GM18505 (cell line): ENCODE data around the gene SUZ12.
"Not testable (repeated sequence)": the region's sequence is repeated elsewhere in the genome, so short reads cannot be mapped to it uniquely, and the experiment has no call there.

Experiments
- ATAC-seq: cut with Tn5 transposase; IDR thresholded peaks from one replicate; pipeline ENCODE4 v1.9.1; 2021; ENCODE audit not compliant: unreplicated experiment
- POLR2A ChIP-seq: IDR thresholded peaks from 4 replicates; pipeline ENCODE4 v1.6.1; 2011; ENCODE audit warnings: borderline replicate concordance; ENCODE audit not compliant: insufficient read depth, insufficient read length; ENCODE audit errors: extremely low read depth

SUZ12 gene

DNA sequence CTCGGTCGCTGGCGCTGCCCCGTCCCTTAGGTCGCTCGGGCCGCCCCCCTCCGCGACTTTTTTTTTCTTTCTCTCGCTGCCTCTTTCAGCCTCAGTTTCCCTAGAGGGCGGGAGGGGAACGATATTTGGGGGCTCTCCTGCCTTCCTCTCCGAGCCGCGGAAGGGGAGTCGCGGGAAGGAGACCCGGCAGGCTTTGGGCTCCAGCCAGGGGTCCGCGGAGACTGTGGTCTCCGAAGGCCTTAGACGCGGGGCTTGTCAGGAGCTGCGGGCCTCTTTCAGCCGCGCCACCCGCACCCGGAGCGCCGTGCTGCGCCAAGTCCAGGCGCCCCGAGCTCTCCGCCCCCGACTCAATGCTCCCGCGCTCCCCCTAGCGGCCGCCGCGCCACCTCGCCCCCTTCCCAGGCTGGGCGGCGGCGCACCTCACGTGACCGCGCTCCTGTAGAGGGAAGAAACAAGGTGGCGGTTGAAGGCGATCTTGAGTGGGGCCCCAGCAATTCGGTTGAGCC is 70.2 kb downstream of the SUZ12 start, which contains the start of gene LRRC37B:
Gene LRRC37B, plus strand, starts transcription at position 427 of the 506 bp plus-strand sequence. CDS start 14,010 bp downstream, outside the sequence.
- ATAC-seq, result peak; percentile 76
- peak; percentile 50 for TF ChIP-seq POLR2A

GRCh38 chr17:32007463-32008298 is 70.9 kb downstream of the SUZ12 start:
- TF ChIP-seq POLR2A, result peak; percentile 24
- peak; percentile 34 for ATAC-seq

GRCh38 chr17:32009262-32009542 is 72.4 kb downstream of the SUZ12 start:
- no peak for ATAC-seq

DNA sequence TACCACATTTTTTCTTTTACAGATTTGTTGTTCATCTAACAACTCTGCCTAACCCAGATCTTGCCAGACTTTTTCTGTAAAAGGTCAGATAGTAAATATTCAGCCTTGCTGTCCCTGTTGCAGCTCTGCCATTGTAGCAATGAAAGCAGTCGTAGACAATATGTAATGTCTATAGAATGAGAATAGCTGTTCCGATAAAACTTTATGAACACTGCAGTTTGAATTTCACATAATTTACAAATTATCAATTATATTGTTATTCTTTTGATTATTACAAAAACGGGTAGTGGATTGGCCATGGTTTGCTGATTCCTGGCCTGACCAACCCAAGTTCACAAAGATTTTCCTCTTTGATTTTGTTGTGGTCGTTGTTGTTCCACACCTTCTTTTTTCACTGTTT is 73.3 kb downstream of the SUZ12 start:
- TF ChIP-seq POLR2A, result no peak
- no peak for ATAC-seq

More at GRCh38 chr17:32009262-32009542, 72.4 kb downstream of the SUZ12 start:
- TF ChIP-seq POLR2A, result no peak

DNA sequence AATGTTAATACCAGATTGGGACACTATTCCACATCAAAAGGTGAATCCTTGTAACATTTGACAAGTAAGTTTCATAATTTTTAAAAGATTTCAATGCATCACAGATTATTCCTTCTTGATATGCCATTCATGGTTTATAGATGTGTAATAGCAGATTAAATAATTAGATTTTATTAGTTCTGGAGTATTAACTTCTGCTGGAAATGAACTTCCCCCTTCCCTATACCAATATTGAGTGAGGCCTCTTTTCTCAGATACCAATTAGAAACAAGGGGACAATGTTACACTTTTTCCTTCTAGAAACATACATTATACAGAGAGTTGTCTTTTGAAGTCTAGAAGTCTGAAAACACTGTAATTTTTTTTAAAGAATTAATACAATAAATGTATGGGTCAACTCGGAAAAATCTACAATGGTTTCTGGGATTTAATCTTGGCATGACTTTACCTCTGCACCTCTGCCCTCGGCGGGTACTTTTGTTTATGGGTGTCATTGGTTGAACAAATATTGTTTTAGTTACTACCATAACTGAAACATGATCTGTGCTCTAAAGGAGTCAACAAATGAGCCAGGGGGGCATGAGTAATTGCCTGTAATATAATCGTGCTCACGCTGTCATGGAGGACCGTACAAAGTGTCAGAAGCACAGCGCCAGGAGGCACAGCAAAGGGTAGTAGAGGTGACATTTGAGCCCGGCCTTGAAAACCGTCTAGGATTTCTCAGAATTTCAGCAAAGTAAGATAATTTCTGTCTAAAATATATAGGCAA is 78.6 kb downstream of the SUZ12 start:
- TF ChIP-seq POLR2A, result no peak
- ATAC-seq, result no peak

GRCh38 chr17:32016231-32016630 is 79.4 kb downstream of the SUZ12 start:
- no peak for TF ChIP-seq POLR2A
- no peak for ATAC-seq

DNA sequence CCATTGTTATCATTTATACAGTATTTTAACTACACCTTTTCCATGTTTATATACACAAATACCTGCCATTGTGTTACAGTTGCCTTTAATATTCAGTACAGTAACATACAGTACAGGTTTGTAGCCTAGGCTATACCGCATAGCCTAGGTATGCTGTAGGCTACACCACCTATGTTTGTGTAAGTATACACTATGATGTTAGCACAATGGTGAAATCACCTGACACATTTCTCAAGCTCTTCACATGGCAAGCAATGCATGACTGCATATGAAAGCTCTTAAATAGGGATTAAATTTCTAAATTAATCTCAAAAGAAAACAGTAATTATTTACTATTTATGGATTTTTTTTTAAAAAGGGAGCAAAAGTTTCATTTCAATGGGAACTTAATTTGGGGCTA is 82.4 kb downstream of the SUZ12 start:
- no peak for ATAC-seq
- TF ChIP-seq POLR2A, result no peak

DNA sequence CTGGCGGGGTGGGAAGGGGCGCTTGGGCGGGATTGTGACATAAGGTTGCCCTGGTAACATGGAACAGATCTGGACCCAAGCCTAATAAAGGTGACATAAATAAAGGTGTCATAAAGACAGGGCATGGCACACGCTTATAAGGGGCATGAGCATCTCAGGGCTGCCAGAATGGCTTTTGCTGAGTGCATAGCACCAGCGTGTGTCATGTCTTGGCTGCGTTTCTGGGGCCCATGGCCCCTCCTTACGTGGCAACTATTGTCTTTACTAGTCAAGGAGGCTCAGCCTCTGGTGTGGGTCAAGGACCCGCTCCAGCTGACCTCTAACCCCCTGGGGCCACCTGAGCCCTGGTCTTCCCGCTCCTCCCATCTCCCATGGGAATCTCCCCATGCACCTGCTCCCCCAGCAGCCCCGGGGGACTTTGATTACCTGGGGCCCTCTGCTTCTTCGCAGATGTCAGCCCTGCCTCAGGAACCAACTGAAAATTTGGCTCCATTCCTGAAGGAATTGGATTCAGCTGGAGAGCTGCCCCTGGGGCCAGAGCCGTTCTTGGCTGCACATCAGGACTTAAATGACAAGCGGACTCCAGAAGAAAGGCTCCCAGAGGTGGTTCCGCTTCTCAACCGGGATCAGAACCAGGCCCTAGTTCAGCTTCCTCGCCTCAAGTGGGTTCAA is 84.3 kb downstream of the SUZ12 start:
- no peak for TF ChIP-seq POLR2A
- ATAC-seq, result no peak

- ATAC-seq, result no peak
- TF ChIP-seq POLR2A, result no peak
These were observed 84.8 kb downstream of the SUZ12 start for GRCh38 chr17:32021615-32021955.

- ATAC-seq, result not testable (repeated sequence)
These were observed 85.7 kb downstream of the SUZ12 start for GRCh38 chr17:32022554-32022953.

- ATAC-seq, result not testable (repeated sequence)
These were observed 90.5 kb downstream of the SUZ12 start for GRCh38 chr17:32027271-32027670.

GRCh38 chr17:32033223-32033622 is 96.4 kb downstream of the SUZ12 start:
- TF ChIP-seq POLR2A, result no peak
- ATAC-seq, result no peak

DNA sequence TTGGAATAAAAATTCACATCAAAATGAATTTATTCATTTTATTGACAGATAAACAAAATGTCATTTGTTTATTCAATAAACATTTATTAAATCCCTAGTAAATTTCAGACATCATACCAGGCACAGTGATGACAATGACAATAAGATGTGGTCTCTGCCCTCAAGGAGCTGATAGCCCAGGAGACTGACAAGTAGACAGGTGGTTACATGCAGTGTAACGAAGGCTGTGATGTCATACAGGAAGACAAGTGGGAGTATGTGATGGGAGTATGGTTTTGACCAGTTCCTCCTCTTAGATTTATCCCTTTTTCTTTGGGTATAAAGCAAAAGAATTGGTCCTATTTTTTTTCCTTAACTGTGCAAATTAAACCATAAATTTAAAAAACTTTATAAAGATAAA is 97.0 kb downstream of the SUZ12 start:
- ATAC-seq, result not testable (repeated sequence)

- not testable (repeated sequence) for ATAC-seq
These were observed 103.4 kb downstream of the SUZ12 start for GRCh38 chr17:32040246-32040645.

GRCh38 chr17:32041306-32041875 is 104.6 kb downstream of the SUZ12 start:
- ATAC-seq, result not testable (repeated sequence)

DNA sequence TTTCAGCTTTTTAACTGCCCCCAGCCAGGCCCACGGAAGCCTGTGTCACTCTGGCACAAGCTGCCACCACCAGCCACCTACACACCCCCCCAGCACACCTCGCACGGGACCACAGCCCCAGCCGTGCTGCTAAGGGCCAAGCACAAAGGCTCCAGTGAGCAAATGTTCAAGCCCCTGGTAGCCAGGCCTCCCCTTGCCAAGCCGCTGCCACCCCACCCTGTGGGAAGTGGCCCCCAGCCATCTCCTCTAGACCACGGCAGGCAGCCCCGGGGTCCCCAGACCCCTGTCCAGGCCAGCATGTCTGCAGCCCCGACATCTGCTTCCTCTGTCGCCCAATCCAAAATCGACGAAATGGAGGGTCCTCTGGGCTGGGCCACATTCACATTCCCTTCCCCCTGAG is 105.5 kb downstream of the SUZ12 start:
- ATAC-seq, result not testable (repeated sequence)

GRCh38 chr17:32045611-32046010 is 108.8 kb downstream of the SUZ12 start:
- ATAC-seq, result not testable (repeated sequence)

GRCh38 chr17:32047663-32048062 is 110.9 kb downstream of the SUZ12 start:
- ATAC-seq, result not testable (repeated sequence)
